Activated CD4-positive, alpha-beta T cell treated with anti-CD3 and anti-CD28 coated beads, Interleukin-2, amount 10 ng/mL, durations not matched to agents 7 days and 5 days (primary cell): ENCODE results near the gene MTMR1. TPM values are rescaled to one million over a fixed set of nuclear protein-coding genes. Genes with fewer than 3 reads are reported as not detected.

Experiments
- CTCF ChIA-PET: fragments of 350-600 bp; sonication (Branson Sonifier 250); formaldehyde crosslinking; loops from one replicate; lab custom pipeline; 2021; ENCODE audit warnings: antibody characterized with exemption; lab: Charles Lee
- POLR2A ChIA-PET: fragments of 350-600 bp; sonication (Branson Sonifier 250); formaldehyde crosslinking; loops from one replicate; lab custom pipeline; 2021; ENCODE audit warnings: antibody characterized with exemption; lab: Charles Lee
- DNase-seq: peaks from one replicate; pipeline ENCODE4 v3.0.0-alpha.2; 2020
- H3K27ac Mint-ChIP-seq: one replicate; pipeline ENCODE4 v1.8.0; 2021; ENCODE audit warnings: mild to moderate bottlenecking, moderate library complexity, mixed read lengths
- H3K27me3 Mint-ChIP-seq: one replicate; pipeline ENCODE4 v1.8.0; 2021; ENCODE audit warnings: mixed read lengths
- H3K36me3 Mint-ChIP-seq: one replicate; pipeline ENCODE4 v1.8.0; 2021; ENCODE audit warnings: low read depth, mixed read lengths
- H3K4me1 Mint-ChIP-seq: one replicate; pipeline ENCODE4 v1.8.0; 2021; ENCODE audit warnings: mixed read lengths
- H3K4me3 Mint-ChIP-seq: one replicate; pipeline ENCODE4 v1.8.0; 2021; ENCODE audit warnings: mild to moderate bottlenecking, moderate library complexity, mixed read lengths
- H3K9me3 Mint-ChIP-seq: one replicate; pipeline ENCODE4 v1.8.0; 2021; ENCODE audit warnings: mixed read lengths
- total RNA-seq, 2 experiments: library from RNA; stranded (reverse); gene quantifications; one replicate each; pipeline ENCODE4 v1.2.3, GENCODE V29; 2021

MTMR1 gene
- total RNA-seq, 2 experiments from 2014 or later = 47.1 to 51.1 TPM

DNA sequence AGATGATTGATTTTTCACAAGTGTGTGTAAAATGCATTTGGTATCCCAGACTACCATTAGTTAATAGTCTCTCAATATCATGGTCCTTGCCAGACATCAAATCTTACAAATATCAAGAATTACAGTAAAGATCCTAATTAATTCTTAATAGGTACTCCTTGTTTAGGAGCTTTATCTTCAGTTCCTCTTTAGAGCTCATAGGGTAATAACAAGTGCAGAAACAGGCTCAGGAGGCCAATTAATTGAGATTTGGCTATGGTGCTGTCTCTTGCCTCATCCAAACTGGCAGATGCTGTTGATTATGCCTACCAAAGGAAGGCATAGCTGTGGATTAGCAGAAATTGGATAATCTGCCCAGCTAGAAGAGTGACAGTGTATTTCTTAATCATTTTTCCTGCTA lies 6.9 kb downstream of the MTMR1 start:
- DNase-seq = no peak
- H3K27me3 Mint-ChIP-seq = no peaks in the 10 kb centered on the region

GRCh38 chrX:150701377-150701776 lies 8.2 kb downstream of the MTMR1 start:
- CTCF ChIA-PET = interaction anchor here (1.0 to 1.4 kb wide), 2 partner anchors 13 to 20 kb away, joined by 3 to 5 read pairs; no protein-coding TSS in a partner anchor
- no peak overlapping the region for H3K27ac Mint-ChIP-seq

More for the DNA sequence above, 6.9 kb downstream of the MTMR1 start:
- no peak overlapping the region for H3K4me3 Mint-ChIP-seq
- ChIA-PET CTCF (interaction anchor here (1.0 to 1.4 kb wide), 2 partner anchors 12 to 21 kb away, joined by 3 to 5 read pairs; no protein-coding TSS in a partner anchor), POLR2A (interaction anchor here (0.6 kb wide), 1 partner anchor 60 kb away, joined by 3 read pairs; no protein-coding TSS in a partner anchor)
- peaks cover 49% of the 10 kb centered on the region for H3K4me1 Mint-ChIP-seq
- H3K36me3 Mint-ChIP-seq = peaks cover 41% of the 10 kb centered on the region
- no peak overlapping the region for H3K27ac Mint-ChIP-seq
- H3K9me3 Mint-ChIP-seq = no peaks in the 10 kb centered on the region

DNA sequence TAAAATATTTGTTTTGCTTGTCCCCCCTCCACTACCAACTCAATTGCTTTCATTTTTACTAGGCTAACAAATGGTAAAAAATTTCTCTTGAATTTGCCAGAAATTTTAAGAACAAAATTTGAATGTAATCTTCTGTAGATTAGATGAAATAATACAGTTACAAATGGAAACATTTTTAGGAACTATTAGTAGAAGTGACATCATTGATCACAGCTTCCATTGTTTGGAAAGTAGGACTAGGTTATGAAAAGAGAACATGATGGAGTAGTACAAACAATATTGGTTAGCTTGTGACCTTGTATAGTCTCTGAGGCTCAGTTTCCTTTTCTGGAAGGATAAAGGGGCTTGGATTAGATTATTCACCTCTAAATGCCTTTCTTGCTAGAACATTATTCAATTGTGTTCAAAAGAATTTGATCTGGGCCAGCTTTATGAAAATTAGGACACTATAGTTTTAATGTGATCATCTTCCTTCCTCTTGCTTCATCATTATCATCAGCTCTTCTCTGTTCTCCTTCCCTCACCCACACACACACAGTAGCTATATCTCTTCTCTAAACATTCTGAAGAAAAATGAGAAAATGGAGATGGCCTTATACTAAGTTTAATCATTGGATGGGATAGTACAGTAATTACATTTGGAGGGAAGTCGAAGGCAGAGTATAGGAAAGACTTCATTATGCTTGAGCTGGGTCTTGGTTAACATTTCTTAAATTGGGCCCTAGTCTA lies 9.9 kb downstream of the MTMR1 start:
- H3K36me3 Mint-ChIP-seq = peaks cover 45% of the 10 kb centered on the region
- no peaks in the 10 kb centered on the region for H3K9me3 Mint-ChIP-seq
- no peaks in the 10 kb centered on the region for H3K27me3 Mint-ChIP-seq
- CTCF ChIA-PET = interaction anchor here (0.8 to 1.5 kb wide), 3 partner anchors 8 to 16 kb away, joined by 3 to 4 read pairs (median 4); no protein-coding TSS in a partner anchor
- H3K27ac Mint-ChIP-seq = no peak overlapping the region
- DNase-seq = no peak
- no peak overlapping the region for H3K4me3 Mint-ChIP-seq
- POLR2A ChIA-PET = no interaction called here
- H3K4me1 Mint-ChIP-seq = peaks cover 25% of the 10 kb centered on the region

More at GRCh38 chrX:150701377-150701776, 8.2 kb downstream of the MTMR1 start:
- Mint-ChIP-seq H3K9me3 (no peaks in the 10 kb centered on the region), H3K36me3 (peaks cover 41% of the 10 kb centered on the region), H3K4me3 (no peak overlapping the region), H3K4me1 (peaks cover 36% of the 10 kb centered on the region), H3K27me3 (no peaks in the 10 kb centered on the region)
- POLR2A ChIA-PET = no interaction called here
- no peak for DNase-seq

DNA sequence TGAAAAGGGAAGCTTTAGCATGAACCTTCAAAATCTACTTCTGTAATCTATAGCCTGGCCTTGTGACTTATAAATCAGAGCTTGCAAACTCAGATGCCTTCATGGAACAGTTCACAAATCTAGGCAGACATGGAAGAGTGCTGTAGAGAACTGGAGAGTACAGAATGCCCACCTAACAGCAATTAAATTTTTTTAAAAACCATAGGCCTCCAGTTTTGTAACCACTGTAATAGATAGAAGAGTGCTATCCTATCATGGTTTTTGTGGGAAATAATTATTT lies 10.4 kb downstream of the MTMR1 start:
- Mint-ChIP-seq H3K4me3 (no peak overlapping the region), H3K27ac (no peak overlapping the region), H3K9me3 (no peaks in the 10 kb centered on the region), H3K4me1 (peaks cover 25% of the 10 kb centered on the region), H3K27me3 (no peaks in the 10 kb centered on the region), H3K36me3 (peaks cover 47% of the 10 kb centered on the region)
- ChIA-PET CTCF (interaction anchor here (0.8 to 1.4 kb wide), 2 partner anchors 9 to 11 kb away, joined by 4 read pairs; no protein-coding TSS in a partner anchor), POLR2A (no interaction called here)
- DNase-seq = no peak

- peaks cover 23% of the 10 kb centered on the region for H3K4me1 Mint-ChIP-seq
- no peak overlapping the region for H3K4me3 Mint-ChIP-seq
These were observed 10.9 kb downstream of the MTMR1 start for GRCh38 chrX:150704030-150704613.

DNA sequence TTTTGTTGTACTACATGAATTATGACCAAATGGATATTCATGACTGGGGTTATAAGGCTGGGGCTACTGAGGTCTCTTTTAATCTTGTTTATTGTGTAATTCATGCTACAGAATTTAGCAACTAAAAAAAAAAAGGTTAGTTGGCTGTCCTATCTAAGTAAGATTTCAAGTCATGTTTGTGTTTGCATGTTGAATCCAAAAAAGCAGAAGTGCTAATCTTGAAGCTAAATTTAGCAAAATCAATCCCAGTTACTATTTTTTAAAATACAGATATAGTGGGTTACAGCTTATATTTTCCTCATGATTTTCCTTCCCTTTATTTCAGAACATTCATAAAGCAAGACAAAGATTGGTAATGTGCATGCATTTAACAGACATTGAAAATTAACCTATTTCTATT lies 19.4 kb downstream of the MTMR1 start:
- no peak for DNase-seq
- Mint-ChIP-seq H3K27me3 (no peaks in the 10 kb centered on the region), H3K9me3 (no peaks in the 10 kb centered on the region), H3K4me3 (no peak overlapping the region), H3K27ac (no peak overlapping the region), H3K36me3 (peaks cover 21% of the 10 kb centered on the region), H3K4me1 (peaks cover 24% of the 10 kb centered on the region)
- ChIA-PET CTCF (interaction anchor here (0.9 to 1.2 kb wide), 2 partner anchors 29 to 212 kb away, joined by 3 to 4 read pairs; no protein-coding TSS in a partner anchor), POLR2A (no interaction called here)

More at GRCh38 chrX:150704030-150704613, 10.9 kb downstream of the MTMR1 start:
- no peak for DNase-seq
- H3K27me3 Mint-ChIP-seq = no peaks in the 10 kb centered on the region
- CTCF ChIA-PET = interaction anchor here (1.4 kb wide), 1 partner anchor 11 kb away, joined by 4 read pairs; no protein-coding TSS in a partner anchor
- POLR2A ChIA-PET = no interaction called here
- peak overlapping the region; percentile 19 for H3K27ac Mint-ChIP-seq
- no peaks in the 10 kb centered on the region for H3K9me3 Mint-ChIP-seq
- H3K36me3 Mint-ChIP-seq = peaks cover 52% of the 10 kb centered on the region

GRCh38 chrX:150715184-150715583 lies 22.0 kb downstream of the MTMR1 start:
- Mint-ChIP-seq H3K4me3 (no peak overlapping the region), H3K27ac (no peak overlapping the region), H3K27me3 (no peaks in the 10 kb centered on the region), H3K36me3 (peaks cover 4% of the 10 kb centered on the region), H3K9me3 (no peaks in the 10 kb centered on the region), H3K4me1 (peaks cover 15% of the 10 kb centered on the region)
- POLR2A ChIA-PET = interaction anchor here (1.4 kb wide), 1 partner anchor 22 kb away, joined by 7 read pairs; the partner anchor contains the start of gene MTMR1
- CTCF ChIA-PET = interaction anchor here (0.7 to 2.2 kb wide), 5 partner anchors 12 to 169 kb away, joined by 3 to 7 read pairs (median 4); no protein-coding TSS in a partner anchor
- DNase-seq = no peak

GRCh38 chrX:150719621-150720020 lies 26.4 kb downstream of the MTMR1 start:
- no peak for DNase-seq
- Mint-ChIP-seq H3K27ac (no peak overlapping the region), H3K36me3 (peaks cover 22% of the 10 kb centered on the region), H3K4me3 (no peak overlapping the region), H3K4me1 (peaks cover 5% of the 10 kb centered on the region), H3K27me3 (no peaks in the 10 kb centered on the region), H3K9me3 (no peaks in the 10 kb centered on the region)
- POLR2A ChIA-PET = no interaction called here
- CTCF ChIA-PET = interaction anchor here (0.9 to 1.8 kb wide), 3 partner anchors 10 to 251 kb away, joined by 3 to 6 read pairs (median 3); no protein-coding TSS in a partner anchor

DNA sequence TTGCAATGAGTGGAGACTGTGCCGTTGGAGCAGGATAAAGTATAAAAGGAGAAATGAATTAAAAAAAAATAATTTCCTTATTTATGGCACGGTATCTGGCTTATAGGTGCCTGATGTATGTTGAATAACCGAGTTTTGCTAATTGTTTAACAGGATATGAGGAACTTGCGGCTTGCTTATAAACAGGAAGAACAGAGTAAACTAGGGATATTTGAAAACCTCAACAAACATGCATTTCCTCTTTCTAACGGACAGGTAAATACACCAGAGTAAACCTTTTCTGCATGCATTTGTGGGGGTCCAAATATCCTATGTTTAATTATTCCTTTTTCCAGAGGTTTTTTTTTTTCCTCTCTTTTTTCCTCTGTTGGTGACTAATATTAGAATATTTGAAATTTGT lies 36.8 kb downstream of the MTMR1 start:
- no peaks in the 10 kb centered on the region for H3K9me3 Mint-ChIP-seq
- H3K27me3 Mint-ChIP-seq = no peaks in the 10 kb centered on the region
- ChIA-PET POLR2A (no interaction called here), CTCF (interaction anchor here (1.3 to 1.7 kb wide), 3 partner anchors 8 to 20 kb away, joined by 4 to 6 read pairs (median 4); no protein-coding TSS in a partner anchor)
- no peak overlapping the region for H3K4me3 Mint-ChIP-seq
- H3K36me3 Mint-ChIP-seq = peaks cover 39% of the 10 kb centered on the region
- H3K27ac Mint-ChIP-seq = no peak overlapping the region
- peaks cover 5% of the 10 kb centered on the region for H3K4me1 Mint-ChIP-seq
- DNase-seq = no peak

DNA sequence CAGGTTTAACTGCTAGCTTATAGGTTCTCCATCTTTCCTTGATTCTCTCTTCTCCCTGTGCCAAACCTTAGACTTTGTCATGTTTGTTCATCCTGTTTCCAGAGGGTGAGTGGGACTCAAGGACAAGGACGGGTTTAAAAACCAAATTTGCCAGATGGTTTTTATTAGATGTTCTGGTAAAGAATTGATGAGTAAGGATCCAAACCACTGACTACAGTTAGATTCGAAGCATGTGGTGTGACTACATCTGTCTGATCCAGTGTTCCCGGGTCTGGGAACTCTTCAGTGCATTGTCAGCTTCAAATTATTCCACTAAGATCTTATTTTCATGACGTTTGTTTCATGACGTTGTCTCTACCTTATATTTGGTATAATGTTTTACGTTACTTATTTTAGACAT lies 37.5 kb downstream of the MTMR1 start:
- POLR2A ChIA-PET = no interaction called here
- CTCF ChIA-PET = interaction anchor here (0.8 to 1.6 kb wide), 2 partner anchors 8 to 281 kb away, joined by 3 to 4 read pairs; no protein-coding TSS in a partner anchor

DNA sequence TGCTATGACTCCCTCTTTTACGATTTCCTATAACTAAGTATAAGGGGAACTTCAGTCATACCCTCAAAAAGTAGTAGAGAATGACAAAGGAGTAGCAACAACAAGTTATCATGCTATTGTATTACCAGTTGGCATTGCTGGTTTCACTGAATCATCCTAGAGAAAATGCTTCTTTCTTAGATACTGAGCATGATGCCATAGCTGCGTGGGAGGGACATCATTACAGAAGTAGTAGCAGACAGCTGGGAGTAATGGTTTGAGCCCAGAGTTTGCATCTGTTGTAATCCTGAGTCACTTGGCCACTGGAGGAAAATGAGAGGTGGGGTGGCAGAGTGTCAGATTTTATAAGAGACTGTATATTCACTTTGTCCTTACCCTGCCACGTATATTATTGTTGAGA lies 38.6 kb downstream of the MTMR1 start:
- Mint-ChIP-seq H3K4me1 (peaks cover 22% of the 10 kb centered on the region), H3K4me3 (no peak overlapping the region), H3K27ac (peak overlapping the region; percentile 31), H3K36me3 (peaks cover 56% of the 10 kb centered on the region), H3K9me3 (no peaks in the 10 kb centered on the region), H3K27me3 (no peaks in the 10 kb centered on the region)
- ChIA-PET POLR2A (no interaction called here), CTCF (interaction anchor here (0.7 kb wide), 1 partner anchor 23 kb away, joined by 3 read pairs; no protein-coding TSS in a partner anchor)
- no peak for DNase-seq

More for the DNA sequence above, 37.5 kb downstream of the MTMR1 start:
- Mint-ChIP-seq H3K36me3 (peaks cover 45% of the 10 kb centered on the region), H3K4me3 (no peak overlapping the region), H3K4me1 (peaks cover 11% of the 10 kb centered on the region), H3K9me3 (no peaks in the 10 kb centered on the region), H3K27me3 (no peaks in the 10 kb centered on the region), H3K27ac (no peak overlapping the region)
- DNase-seq = no peak

- ChIA-PET POLR2A (no interaction called here), CTCF (no interaction called here)
- Mint-ChIP-seq H3K4me1 (peaks cover 26% of the 10 kb centered on the region), H3K27me3 (no peaks in the 10 kb centered on the region), H3K9me3 (no peaks in the 10 kb centered on the region), H3K27ac (peak overlapping the region; percentile 90), H3K4me3 (peak overlapping the region; percentile 46), H3K36me3 (peaks cover 66% of the 10 kb centered on the region)
- no peak for DNase-seq
These were observed 43.3 kb downstream of the MTMR1 start for GRCh38 chrX:150736475-150736874.
